SH-SY5Y (cell line): ENCODE data around the gene SCAF4.

Source experiments
- GATA2 ChIP-seq: IDR thresholded peaks from 2 replicates; pipeline ENCODE4 v1.6.1; 2011; ENCODE audit warnings: mild to moderate bottlenecking, low read depth, low read length
- GATA3 ChIP-seq: IDR thresholded peaks from 2 replicates; pipeline ENCODE4 v1.6.1; 2011; ENCODE audit warnings: low read depth, mild to moderate bottlenecking, low read length, moderate library complexity

- TF ChIP-seq GATA2 (no peak), GATA3 (no peak)
Measured at GRCh38 chr21:31675318-31675717, 56.6 kb downstream of the SCAF4 start.
